Hippocampal formation (tissue), 2 donors: ENCODE data around the gene RPL13A.

Source experiments
- DNase-seq, 2 donors: peaks; one replicate each; lab custom pipeline; 2025; lab: John Stamatoyannopoulos, UW

Gene RPL13A

GRCh38 chr19:49506575-49507105 is 19.2 kb downstream of the RPL13A start:
- DNase-seq: peak in 1 of 2 donors; percentile 37

- DNase-seq: no peak
Observed at GRCh38 chr19:49507803-49508494, 20.5 kb downstream of the RPL13A start.

DNA sequence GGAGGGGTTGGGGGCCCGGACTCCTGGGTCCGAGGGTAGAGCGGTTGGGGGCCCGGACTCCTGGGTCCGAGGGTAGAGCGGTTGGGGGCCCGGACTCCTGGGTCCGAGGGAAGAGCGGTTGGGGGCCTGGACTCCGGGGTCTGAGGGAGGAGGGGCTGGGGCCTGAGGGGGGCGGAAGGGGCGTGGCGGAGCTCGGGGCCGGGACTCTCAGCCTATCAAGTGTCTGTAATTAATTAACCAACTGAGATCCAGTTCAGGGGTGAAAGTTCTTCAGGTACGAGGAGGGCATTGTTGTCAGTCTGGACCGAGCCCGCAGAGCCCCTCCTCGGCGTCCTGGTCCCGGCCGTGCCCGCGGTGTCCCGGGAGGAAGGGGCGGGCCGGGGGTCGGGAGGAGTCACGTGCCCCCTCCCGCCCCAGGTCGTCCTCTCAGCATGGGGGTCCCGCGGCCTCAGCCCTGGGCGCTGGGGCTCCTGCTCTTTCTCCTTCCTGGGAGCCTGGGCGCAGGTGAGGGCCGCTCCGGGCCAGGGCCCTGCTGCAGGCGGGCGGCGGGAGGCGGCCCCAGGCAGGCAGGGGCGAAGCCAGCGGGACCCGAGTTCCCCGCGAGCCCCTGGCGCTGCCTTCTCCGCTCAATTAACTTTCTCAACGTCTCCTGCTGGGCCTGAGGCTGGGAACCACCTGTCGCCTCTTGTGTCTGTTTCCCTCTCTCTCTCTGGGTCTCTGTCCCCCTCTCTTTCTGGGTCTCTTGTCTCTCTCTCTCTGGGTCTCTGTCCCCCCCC is 25.8 kb downstream of the RPL13A start:
- peak in 1 of 2 donors; percentile 15 for DNase-seq

DNA sequence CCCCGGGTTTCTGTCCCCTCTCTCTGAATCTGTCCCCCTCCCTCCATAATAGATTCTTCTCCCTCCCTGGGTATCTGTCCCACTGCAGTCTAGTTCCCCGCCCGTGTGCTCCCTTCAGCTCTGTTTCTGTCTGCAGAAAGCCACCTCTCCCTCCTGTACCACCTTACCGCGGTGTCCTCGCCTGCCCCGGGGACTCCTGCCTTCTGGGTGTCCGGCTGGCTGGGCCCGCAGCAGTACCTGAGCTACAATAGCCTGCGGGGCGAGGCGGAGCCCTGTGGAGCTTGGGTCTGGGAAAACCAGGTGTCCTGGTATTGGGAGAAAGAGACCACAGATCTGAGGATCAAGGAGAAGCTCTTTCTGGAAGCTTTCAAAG is 26.3 kb downstream of the RPL13A start:
- DNase-seq: no peak

DNA sequence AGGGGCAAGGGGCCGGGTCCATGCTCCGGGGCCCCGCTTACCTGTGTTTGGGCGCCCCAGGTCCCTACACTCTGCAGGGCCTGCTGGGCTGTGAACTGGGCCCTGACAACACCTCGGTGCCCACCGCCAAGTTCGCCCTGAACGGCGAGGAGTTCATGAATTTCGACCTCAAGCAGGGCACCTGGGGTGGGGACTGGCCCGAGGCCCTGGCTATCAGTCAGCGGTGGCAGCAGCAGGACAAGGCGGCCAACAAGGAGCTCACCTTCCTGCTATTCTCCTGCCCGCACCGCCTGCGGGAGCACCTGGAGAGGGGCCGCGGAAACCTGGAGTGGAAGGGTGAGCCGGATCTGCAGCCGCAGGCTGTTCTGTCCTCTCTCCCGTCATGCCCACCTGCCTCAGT is 26.7 kb downstream of the RPL13A start:
- no peak for DNase-seq

DNA sequence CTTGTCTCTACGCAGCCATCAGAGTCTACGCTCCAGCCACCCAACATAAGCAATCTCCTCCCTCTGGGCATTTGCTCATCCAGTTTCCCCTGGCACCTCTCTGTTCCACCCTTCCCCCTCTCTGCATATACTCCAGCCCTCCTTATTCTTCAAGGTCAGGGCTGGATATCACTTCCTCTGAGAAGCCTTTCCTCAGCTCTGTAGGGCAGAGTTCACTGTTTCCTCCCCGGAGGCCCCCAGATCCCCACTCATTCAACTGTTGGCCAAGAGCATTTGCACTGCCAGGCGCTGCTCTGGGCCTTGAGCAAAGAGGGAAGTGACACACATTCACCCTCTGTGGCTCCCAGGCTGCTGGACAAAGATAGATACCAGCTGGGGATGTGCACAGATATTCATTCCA is 28.4 kb downstream of the RPL13A start:
- peak in 1 of 2 donors; percentile 17 for DNase-seq

DNA sequence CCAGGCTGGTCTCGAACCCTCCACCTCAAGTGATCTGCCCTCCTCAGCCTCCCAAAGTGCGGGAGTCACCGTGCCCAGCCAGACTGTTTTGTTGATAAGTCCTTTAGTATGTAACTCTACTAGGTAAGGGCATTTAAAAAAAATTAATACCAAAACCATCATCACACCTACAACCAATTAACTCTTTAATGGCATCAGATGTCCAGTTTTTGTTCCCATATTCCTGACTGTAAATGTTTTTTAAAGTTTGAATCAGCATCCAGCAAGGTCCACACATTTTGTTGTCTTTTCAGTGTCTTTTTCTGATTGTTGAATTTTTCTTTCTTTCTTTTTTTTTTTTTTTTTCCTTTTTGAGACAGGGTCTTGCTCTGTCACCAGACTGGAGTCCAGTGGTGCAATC is 30.6 kb downstream of the RPL13A start:
- DNase-seq: no peak

- peak in 1 of 2 donors; percentile 29 for DNase-seq
Observed at GRCh38 chr19:49520705-49521319, 33.4 kb downstream of the RPL13A start.

GRCh38 chr19:49524812-49525455 is 37.5 kb downstream of the RPL13A start:
- DNase-seq: no peak

GRCh38 chr19:49528211-49528771 is 40.9 kb downstream of the RPL13A start:
- no peak for DNase-seq

DNA sequence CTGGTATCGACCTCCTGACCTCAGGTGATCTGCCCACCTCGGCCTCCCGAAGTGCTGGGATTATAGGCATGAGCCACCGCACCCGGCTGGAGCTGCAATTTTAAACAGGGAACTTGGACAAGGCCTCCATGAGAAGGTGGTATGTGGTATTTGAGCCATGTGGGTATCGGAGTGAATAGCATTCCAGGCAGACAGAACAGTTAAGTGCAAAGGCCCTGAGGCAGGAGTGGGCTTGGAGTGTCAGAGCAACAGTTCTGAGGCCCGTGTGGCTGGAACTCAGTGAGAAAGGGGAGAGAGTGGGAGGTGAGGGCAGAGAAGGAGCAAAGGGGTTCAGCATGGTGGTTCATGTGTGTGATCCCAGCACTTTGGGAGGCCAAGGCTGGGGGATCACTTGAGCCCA is 43.3 kb downstream of the RPL13A start:
- DNase-seq: no peak

DNA sequence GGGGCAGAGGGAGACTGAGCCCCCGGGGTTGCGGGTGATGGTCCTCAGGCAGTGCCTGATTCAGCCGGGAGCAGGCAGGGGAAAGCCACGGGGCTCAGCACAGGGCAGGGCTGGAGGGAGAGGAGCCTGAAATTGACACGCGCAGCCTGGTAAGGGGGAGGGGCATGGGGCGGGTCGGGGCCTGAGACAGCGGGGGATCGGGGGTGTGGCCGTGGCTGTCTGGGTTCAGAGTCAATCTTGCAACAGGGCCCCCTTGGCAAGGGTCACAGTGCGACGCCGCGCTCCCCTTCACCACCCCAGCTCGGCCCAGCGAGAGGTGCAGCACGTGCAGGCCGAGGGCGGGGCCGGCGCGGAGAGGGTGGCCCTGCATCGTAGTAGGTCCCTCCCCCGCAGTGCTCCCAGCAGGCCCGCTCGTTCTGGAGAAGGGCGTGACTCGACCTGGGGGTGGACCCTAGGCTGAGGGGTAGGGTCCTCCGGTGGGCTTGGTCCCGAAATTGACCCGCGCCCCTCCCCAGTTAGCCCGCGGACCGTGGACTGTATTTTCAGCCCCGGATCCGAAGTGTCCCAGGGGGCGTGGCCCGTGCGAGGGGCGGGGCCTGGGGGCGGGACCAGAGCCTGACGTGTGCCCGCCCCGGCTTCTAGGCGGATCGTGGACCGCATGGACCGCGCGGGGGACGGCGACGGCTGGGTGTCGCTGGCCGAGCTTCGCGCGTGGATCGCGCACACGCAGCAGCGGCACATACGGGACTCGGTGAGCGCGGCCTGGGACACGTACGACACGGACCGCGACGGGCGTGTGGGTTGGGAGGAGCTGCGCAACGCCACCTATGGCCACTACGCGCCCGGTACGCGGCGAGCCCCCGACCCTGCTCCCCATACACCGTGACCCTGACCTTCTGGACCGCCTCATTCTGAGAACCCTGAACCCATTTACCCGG is 46.4 kb downstream of the RPL13A start:
- DNase-seq: peak in 1 of 2 donors; percentile 61

GRCh38 chr19:49534632-49535385 is 47.4 kb downstream of the RPL13A start:
- no peak for DNase-seq

GRCh38 chr19:49536921-49537462 is 49.6 kb downstream of the RPL13A start:
- no peak for DNase-seq

DNA sequence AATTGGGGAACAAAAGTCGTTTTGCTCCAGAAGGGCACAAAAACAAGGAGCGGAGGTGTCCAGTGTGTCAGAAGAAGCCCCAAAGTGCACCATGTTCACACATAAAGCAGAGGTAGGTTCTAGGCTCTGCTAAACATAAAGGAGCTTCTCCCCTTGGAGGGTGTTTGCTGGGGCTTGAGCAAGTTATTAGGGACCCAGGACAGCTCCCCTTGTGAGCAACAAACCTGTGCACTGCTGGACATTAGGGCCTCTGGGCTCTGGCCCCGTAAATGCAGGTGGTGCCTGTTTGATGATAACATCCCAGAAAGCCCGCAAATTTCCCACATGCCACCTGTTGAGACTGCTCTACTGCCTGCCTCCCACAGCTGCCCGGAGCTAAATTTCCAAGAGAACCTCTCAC is 51.2 kb downstream of the RPL13A start:
- DNase-seq: no peak

- no peak for DNase-seq
Observed at GRCh38 chr19:49539192-49539952, 52.0 kb downstream of the RPL13A start.
